Caco-2 (cell line): Measurements from ENCODE around the gene NSD1. TPM values are rescaled to one million over a fixed set of nuclear protein-coding genes. Genes with fewer than 3 reads are reported as not detected.

Source experiments
- Bru-seq: library from RNA; stranded (reverse); fragments of 400-500 nt; gene quantifications from one replicate; lab custom pipeline; 2021; lab: Mats Ljungman, UMichigan
- BruChase-seq, 2 experiments: library from RNA; stranded (reverse); fragments of 400-500 nt; gene quantifications; one replicate each; lab custom pipeline; 2021; lab: Mats Ljungman, UMichigan
- BruUV-seq: library from RNA; stranded (reverse); fragments of 400-500 nt; replicated peaks from 2 replicates; lab custom pipeline; 2021; lab: Mats Ljungman, UMichigan
- CTCF ChIA-PET: fragments of 300-600 bp; sonication (Branson Sonifier 250); formaldehyde crosslinking; loops from one replicate; lab custom pipeline; 2022; ENCODE audit warnings: antibody characterized with exemption; lab: Charles Lee
- POLR2A ChIA-PET: fragments of 300-600 bp; sonication (Branson Sonifier 250); formaldehyde crosslinking; loops from one replicate; lab custom pipeline; 2022; ENCODE audit warnings: antibody characterized with exemption; lab: Charles Lee
- DNase-seq, 2 experiments: peaks; one replicate each; pipeline versions ENCODE4 v3.0.0 to v3.0.0-alpha.2; 2020 to 2022
- H3K27me3 ChIP-seq: replicated peaks from 2 replicates; pipeline ENCODE4 v1.6.0; 2011; ENCODE audit warnings: low read length; ENCODE audit not compliant: control insufficient read depth, insufficient read depth
- H3K36me3 ChIP-seq: 2 replicates; pipeline ENCODE4 v1.5.1; 2011; ENCODE audit warnings: low read length; ENCODE audit not compliant: control insufficient read depth, insufficient read depth
- H3K4me1 ChIP-seq: fragments of 250-450 bp; sonication (Bioruptor Pico); 2 replicates; pipeline ENCODE4 v1.5.1; 2020; ENCODE audit warnings: mild to moderate bottlenecking
- H3K4me3 ChIP-seq: 2 replicates; pipeline ENCODE4 v1.5.1; 2011; ENCODE audit warnings: low read depth, mild to moderate bottlenecking, control low read depth, low read length
- H3K9me3 ChIP-seq: fragments of 250-450 bp; sonication (Bioruptor Pico); 2 replicates; pipeline ENCODE4 v1.5.1; 2020; ENCODE audit warnings: mild to moderate bottlenecking, moderate library complexity
- H3K27ac Mint-ChIP-seq: one replicate; pipeline ENCODE4 v1.8.0; 2022; ENCODE audit warnings: mixed read lengths; ENCODE audit not compliant: unreplicated experiment
- H3K27me3 Mint-ChIP-seq: one replicate; pipeline ENCODE4 v1.8.0; 2022; ENCODE audit warnings: mixed read lengths; ENCODE audit not compliant: insufficient read depth, unreplicated experiment
- H3K36me3 Mint-ChIP-seq: one replicate; pipeline ENCODE4 v1.8.0; 2022; ENCODE audit warnings: mild to moderate bottlenecking, mixed read lengths; ENCODE audit not compliant: insufficient read depth, unreplicated experiment
- H3K4me1 Mint-ChIP-seq: one replicate; pipeline ENCODE4 v1.8.0; 2022; ENCODE audit warnings: low read depth, mixed read lengths; ENCODE audit not compliant: unreplicated experiment
- H3K4me3 Mint-ChIP-seq: one replicate; pipeline ENCODE4 v1.8.0; 2022; ENCODE audit warnings: mild to moderate bottlenecking, moderate library complexity, mixed read lengths; ENCODE audit not compliant: unreplicated experiment
- H3K9me3 Mint-ChIP-seq: one replicate; pipeline ENCODE4 v1.8.0; 2022; ENCODE audit warnings: mixed read lengths; ENCODE audit not compliant: unreplicated experiment
- intact Hi-C: fragments of 100-400 bp; cut with micrococcal nuclease; formaldehyde crosslinking; loops from one replicate; pipeline ENCODE4 v1.10.0; 2022; ENCODE audit not compliant: unreplicated experiment
- long read RNA-seq: library from polyadenylated mRNA; stranded (forward); transcript quantifications from one replicate; pipeline ENCODE4 v2.0.0, GENCODE V29; 2022
- total RNA-seq: library from RNA; stranded (reverse); gene quantifications from 2 replicates; pipeline ENCODE4 v1.2.3, GENCODE V29; 2022
- TF ChIP-seq, protein P1 (sequence below), 2 experiments: fragments of 200-600 bp in 1 of 2; IDR thresholded peaks; 1 replicate in 1 of 2; 2 replicates in 1 of 2; pipeline versions ENCODE4 v1.5.1 to v1.8.0; 2011 to 2022; ENCODE audit warnings: antibody characterized with exemption in 1 of 2, control low read depth in 1 of 2, inconsistent platforms in 1 of 2, low read depth in 1 of 2, low read length in 1 of 2, mild to moderate bottlenecking in 1 of 2, moderate library complexity in 1 of 2; ENCODE audit not compliant: insufficient read depth in 1 of 2, severe bottlenecking in 1 of 2, unreplicated experiment in 1 of 2

Gene NSD1, protein sequence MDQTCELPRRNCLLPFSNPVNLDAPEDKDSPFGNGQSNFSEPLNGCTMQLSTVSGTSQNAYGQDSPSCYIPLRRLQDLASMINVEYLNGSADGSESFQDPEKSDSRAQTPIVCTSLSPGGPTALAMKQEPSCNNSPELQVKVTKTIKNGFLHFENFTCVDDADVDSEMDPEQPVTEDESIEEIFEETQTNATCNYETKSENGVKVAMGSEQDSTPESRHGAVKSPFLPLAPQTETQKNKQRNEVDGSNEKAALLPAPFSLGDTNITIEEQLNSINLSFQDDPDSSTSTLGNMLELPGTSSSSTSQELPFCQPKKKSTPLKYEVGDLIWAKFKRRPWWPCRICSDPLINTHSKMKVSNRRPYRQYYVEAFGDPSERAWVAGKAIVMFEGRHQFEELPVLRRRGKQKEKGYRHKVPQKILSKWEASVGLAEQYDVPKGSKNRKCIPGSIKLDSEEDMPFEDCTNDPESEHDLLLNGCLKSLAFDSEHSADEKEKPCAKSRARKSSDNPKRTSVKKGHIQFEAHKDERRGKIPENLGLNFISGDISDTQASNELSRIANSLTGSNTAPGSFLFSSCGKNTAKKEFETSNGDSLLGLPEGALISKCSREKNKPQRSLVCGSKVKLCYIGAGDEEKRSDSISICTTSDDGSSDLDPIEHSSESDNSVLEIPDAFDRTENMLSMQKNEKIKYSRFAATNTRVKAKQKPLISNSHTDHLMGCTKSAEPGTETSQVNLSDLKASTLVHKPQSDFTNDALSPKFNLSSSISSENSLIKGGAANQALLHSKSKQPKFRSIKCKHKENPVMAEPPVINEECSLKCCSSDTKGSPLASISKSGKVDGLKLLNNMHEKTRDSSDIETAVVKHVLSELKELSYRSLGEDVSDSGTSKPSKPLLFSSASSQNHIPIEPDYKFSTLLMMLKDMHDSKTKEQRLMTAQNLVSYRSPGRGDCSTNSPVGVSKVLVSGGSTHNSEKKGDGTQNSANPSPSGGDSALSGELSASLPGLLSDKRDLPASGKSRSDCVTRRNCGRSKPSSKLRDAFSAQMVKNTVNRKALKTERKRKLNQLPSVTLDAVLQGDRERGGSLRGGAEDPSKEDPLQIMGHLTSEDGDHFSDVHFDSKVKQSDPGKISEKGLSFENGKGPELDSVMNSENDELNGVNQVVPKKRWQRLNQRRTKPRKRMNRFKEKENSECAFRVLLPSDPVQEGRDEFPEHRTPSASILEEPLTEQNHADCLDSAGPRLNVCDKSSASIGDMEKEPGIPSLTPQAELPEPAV (N-terminal part only)
- total RNA-seq (60.6 and 67.4 TPM in 2 replicates), Bru-seq, nascent RNA (percentile 80 among the genes with signal in this experiment), BruChase-seq, experiment 1, labeled RNA remaining after a 2-hour chase (percentile 81 among the genes with signal in this experiment), BruChase-seq, experiment 2, labeled RNA remaining after a 6-hour chase (percentile 81 among the genes with signal in this experiment)
- long read RNA-seq, partial matches to known transcripts, result 6 of 32 reads
- long read RNA-seq, other reads (novel, unspliced or antisense), result 24 of 32 reads

DNA sequence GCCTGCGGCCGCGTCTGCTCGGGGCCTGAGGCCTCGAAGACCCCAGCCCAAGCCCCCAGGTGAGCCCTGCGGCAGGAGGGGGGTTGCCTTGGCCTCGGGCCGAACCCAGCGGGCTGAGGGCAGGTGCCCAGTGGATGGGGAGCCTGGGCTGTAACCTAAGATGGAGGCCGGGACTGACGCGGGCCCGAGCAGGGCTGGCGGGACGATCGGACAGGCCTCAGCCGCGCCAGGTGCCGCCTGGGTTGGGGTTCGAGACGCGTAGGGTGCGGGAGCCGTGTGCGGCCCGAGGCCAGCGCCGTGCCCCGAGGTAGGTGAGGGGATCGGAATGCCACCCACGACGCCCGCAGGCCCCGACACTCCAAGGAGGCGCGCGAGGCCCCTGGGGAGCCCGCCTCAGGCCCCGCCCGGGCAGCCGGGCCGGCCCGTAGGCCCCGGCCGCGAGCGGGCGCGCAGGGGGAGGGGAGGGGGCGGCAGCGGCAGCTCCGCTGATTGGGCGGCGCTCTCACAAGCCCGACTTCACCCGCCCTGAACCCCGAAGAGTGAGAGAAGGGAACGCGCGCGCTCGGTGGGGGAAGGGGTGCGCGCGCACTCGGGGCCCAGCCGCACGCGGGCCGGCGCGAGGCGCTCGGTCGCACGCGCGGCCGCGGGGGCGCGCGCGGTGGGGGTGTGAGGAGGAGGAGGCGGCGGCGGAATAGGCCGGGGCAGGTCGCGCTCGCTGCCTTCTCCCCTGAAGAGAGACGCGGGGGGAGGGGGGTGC, at the start of gene NSD1:
Gene NSD1 (plus strand): TSS at position 678 of the 757 bp plus-strand sequence. CDS start 1,331 bp downstream, outside the sequence.
- no peaks in the 10 kb centered on the region for H3K27me3 ChIP-seq
- Mint-ChIP-seq H3K27ac (peak within 1 kb of the TSS; percentile 91), H3K36me3 (peaks cover 27% of the 10 kb centered on the region), H3K4me1 (peaks cover 13% of the 10 kb centered on the region), H3K4me3 (peak within 1 kb of the TSS; percentile 86), H3K9me3 (no peaks in the 10 kb centered on the region), H3K27me3 (no peaks in the 10 kb centered on the region)
- H3K4me3 ChIP-seq, result peak within 1 kb of the TSS; percentile 92
- peaks cover 13% of the 10 kb centered on the region for H3K4me1 ChIP-seq
- intact Hi-C loops, result no loop called here
- POLR2A ChIA-PET, result interaction anchor here (0.7 kb wide), 2 partner anchors 8 to 34 kb away, joined by 4 to 5 read pairs; no protein-coding TSS in a partner anchor
- DNase-seq, result peak; percentile 66 to 76
- CTCF ChIA-PET, result interaction anchor here (1.3 kb wide), 1 partner anchor 46 kb away, joined by 3 read pairs; the partner anchor contains the start of gene FGFR4
- TF ChIP-seq, protein P1, sequence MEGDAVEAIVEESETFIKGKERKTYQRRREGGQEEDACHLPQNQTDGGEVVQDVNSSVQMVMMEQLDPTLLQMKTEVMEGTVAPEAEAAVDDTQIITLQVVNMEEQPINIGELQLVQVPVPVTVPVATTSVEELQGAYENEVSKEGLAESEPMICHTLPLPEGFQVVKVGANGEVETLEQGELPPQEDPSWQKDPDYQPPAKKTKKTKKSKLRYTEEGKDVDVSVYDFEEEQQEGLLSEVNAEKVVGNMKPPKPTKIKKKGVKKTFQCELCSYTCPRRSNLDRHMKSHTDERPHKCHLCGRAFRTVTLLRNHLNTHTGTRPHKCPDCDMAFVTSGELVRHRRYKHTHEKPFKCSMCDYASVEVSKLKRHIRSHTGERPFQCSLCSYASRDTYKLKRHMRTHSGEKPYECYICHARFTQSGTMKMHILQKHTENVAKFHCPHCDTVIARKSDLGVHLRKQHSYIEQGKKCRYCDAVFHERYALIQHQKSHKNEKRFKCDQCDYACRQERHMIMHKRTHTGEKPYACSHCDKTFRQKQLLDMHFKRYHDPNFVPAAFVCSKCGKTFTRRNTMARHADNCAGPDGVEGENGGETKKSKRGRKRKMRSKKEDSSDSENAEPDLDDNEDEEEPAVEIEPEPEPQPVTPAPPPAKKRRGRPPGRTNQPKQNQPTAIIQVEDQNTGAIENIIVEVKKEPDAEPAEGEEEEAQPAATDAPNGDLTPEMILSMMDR (IDR thresholded peaks at IDR 0.05; ENCODE audit: insufficient read depth in 1 of 2, low read depth in 1 of 2, low read length in 1 of 2, severe bottlenecking in 1 of 2, unreplicated experiment in 1 of 2), result no peak
- BruUV-seq, result no TSS peak
- H3K36me3 ChIP-seq, result peaks cover 2% of the 10 kb centered on the region; the same call in 1 of the 2 replicates
- H3K9me3 ChIP-seq, result no peaks in the 10 kb centered on the region

DNA sequence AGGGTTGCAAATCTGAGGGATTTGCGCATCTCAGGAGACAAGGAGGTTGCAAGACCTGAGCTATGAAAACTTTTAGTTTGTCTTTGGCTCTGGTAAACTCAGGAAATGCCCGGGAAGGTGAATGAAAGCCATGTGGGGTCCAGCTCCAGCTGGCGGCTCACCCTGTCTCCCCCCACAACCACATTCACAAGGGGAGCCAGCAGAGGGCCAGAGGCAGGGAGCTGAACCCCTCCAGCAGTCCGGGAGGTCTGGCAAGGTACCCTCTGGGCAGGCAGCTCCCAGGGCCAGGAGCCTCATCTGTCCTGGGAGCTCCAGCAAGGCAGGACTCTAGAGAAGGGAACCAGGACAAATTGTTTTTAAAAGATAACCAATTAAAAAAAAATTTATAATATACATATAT, 49.4 kb upstream of the NSD1 start:
- H3K36me3 ChIP-seq, result no peaks in the 10 kb centered on the region; the same call in 1 of the 2 replicates
- DNase-seq, result no peak
- Mint-ChIP-seq H3K36me3 (no peaks in the 10 kb centered on the region), H3K9me3 (no peaks in the 10 kb centered on the region), H3K4me3 (no peak overlapping the region), H3K27me3 (no peaks in the 10 kb centered on the region), H3K4me1 (peaks cover 33% of the 10 kb centered on the region), H3K27ac (peak overlapping the region; percentile 64)
- H3K27me3 ChIP-seq, result no peaks in the 10 kb centered on the region
- intact Hi-C loops, result no loop called here
- TF ChIP-seq, protein P1 (IDR thresholded peaks at IDR 0.05; ENCODE audit: insufficient read depth in 1 of 2, low read depth in 1 of 2, low read length in 1 of 2, severe bottlenecking in 1 of 2, unreplicated experiment in 1 of 2), result no peak
- ChIA-PET POLR2A (interaction anchor here (0.6 to 1.3 kb wide), 2 partner anchors 12 to 371 kb away, joined by 3 to 5 read pairs; no protein-coding TSS in a partner anchor), CTCF (interaction anchor here (0.6 to 2.7 kb wide), 3 partner anchors 13 to 87 kb away, joined by 6 to 12 read pairs (median 6); no protein-coding TSS in a partner anchor)
- H3K4me3 ChIP-seq, result no peak overlapping the region
- H3K4me1 ChIP-seq, result peaks cover 51% of the 10 kb centered on the region
- BruUV-seq, result no TSS peak
- H3K9me3 ChIP-seq, result no peaks in the 10 kb centered on the region
